Pancreas (tissue), 10 donors: ENCODE results near the gene SDC4. TPM values are rescaled to one million over a fixed set of nuclear protein-coding genes. Genes with fewer than 3 reads are reported as not detected.

ENCODE experiments used
- ATAC-seq, 4 donors: fragments of 200-7000 bp; cut with Tn5 transposase; one replicate each; pipeline versions ENCODE4 v1.8.0 to v1.9.1; 2020; ENCODE audit warnings: mild to moderate bottlenecking in 4 of 4, moderate library complexity in 4 of 4
- DNase-seq, 6 donors: peaks; one replicate each; pipeline ENCODE4 v3.0.0-alpha.2; 2020
- FAIRE-seq: peaks from 2 replicates; lab custom pipeline; 2012; peaks lifted over from hg19 to GRCh38; lab: Jason Lieb, UNC
- H3K27ac ChIP-seq, 4 donors: fragments of 200-600 bp; sonication (generic); 1 replicate in 3 of 4; 2 replicates in 1 of 4; pipeline versions ENCODE4 v1.5.0 to v1.8.0; 2020
- H3K27me3 ChIP-seq, 4 donors: fragments of 200-600 bp; one replicate each; pipeline ENCODE4 v1.8.0; 2021
- H3K36me3 ChIP-seq, 3 donors: fragments of 200-600 bp; sonication (generic) in 1 of 3; one replicate each; pipeline versions ENCODE4 v1.5.0 to v1.8.0; 2020 to 2021
- H3K4me1 ChIP-seq, 3 donors: fragments of 200-600 bp; one replicate each; pipeline ENCODE4 v1.8.0; 2021
- H3K4me3 ChIP-seq, 4 donors: fragments of 200-600 bp; sonication (generic) in 2 of 4; one replicate each; pipeline versions ENCODE4 v1.5.0 to v1.8.0; 2020 to 2021
- H3K9me3 ChIP-seq, 4 donors: fragments of 200-600 bp; one replicate each; pipeline ENCODE4 v1.8.0; 2021
- CTCF ChIP-seq, 4 donors: fragments of 200-600 bp; sonication (generic) in 3 of 4; IDR thresholded peaks; one replicate each; pipeline versions ENCODE4 v1.5.0 to v1.8.0; 2021; ENCODE audit warnings: antibody characterized with exemption in 4 of 4
- WGBS, 2 donors: extraction: QIAGEN DNeasy Blood & Tissue Kit; methylation state at CpG; one replicate each; pipeline ENCODE4 v1.1.7; 2013; 5-methylcytosine and 5-hydroxymethylcytosine counted together
- intact Hi-C, 3 donors: fragments of 100-400 bp; cut with DNase I; formaldehyde crosslinking; loops; one replicate each; pipeline versions ENCODE4 v1.11.1 to v1.14.2; 2022
- polyA plus RNA-seq, 2 donors: library from polyadenylated mRNA; stranded (reverse); fragments of 200-250 nt; gene quantifications; one replicate each; pipeline ENCODE4 v1.2.3, GENCODE V29; 2013
- total RNA-seq, 6 donors: library from RNA; stranded (reverse); fragmentation: NEBNext Ultra II Directional in 4 of 6; extraction: Animal tissue kit (Norgen Biotek cat#: 25700) in 4 of 6; gene quantifications; one replicate each; pipeline versions ENCODE4 v1.2.1 to v1.2.4, GENCODE V29; 2021 to 2023
- donor health status: healthy with polysubstance abuse.
- donor health status: DM: no; HTN: no; CAD: no; lungs with moderate emphysema.
- donor health status: DM: no; HTN: no; CAD: no.
- donor health status: control.
- donor health status: control.
- donor health status: Bipolar disorder and iron deficiency.
- donor health status: DM: yes; HTN: yes; CAD: no.
- donor health status: DM: no; HTN: no; CAD: no.
- donor health status: DM: no; HTN: no; CAD: no.
- donor health status: DM: yes; HTN: yes; CAD: no.

The SDC4 gene, protein sequence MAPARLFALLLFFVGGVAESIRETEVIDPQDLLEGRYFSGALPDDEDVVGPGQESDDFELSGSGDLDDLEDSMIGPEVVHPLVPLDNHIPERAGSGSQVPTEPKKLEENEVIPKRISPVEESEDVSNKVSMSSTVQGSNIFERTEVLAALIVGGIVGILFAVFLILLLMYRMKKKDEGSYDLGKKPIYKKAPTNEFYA
- 100 to 1,000 TPM in 2 of 6 donors, 10 to 100 TPM in 4; 50.9 to 208 (median 56.0) TPM for total RNA-seq
- polyA plus RNA-seq = 10 to 100 TPM; 48.2 to 54.8 TPM

DNA sequence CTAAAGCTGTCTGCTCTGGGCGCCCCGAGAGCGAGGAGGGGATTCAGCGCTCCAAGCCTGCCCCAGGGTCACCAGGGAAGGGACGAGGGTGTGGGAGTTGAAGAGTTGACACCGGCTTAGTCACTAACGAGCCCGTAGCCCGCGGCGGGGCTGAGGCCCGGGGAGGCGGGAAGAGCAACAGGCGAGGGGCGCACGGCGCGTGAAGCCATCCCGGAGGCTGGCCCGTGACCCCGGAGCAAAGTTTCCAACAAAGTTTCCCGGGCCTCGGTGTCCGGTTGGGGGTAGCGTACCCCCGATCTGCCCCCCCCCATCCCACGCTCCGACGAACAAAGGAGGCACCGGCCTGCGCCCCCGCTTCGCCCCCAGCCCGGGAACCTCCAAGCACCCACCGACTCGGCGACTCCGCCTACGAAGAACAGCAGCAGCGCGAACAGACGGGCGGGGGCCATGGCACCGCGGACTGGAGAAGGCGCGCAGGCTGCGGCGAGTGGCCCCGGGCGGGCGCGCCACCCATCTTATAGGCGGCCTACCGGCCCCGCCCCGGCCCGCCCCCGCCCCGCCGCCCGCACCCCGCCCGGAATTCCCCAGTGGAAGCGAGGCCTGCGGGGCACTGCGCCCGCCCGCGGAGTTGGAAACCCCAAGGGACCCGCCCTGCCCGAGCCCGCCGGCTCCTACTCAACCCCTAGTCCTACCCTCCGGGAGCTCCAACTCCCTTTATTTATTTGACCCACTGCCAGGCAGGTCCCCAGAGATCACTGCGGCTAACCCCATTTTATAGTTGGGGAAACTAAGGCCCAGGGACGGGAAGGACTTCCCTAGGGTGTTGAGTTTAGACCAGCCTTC, at the start of gene SDC4:
TSS of gene SDC4 (minus strand) at position 489 of the 843 bp plus-strand sequence. CDS start at position 449, 40 bp downstream.
- TF ChIP-seq CTCF (IDR thresholded peaks at IDR 0.05) = no peak

GRCh38 chr20:45395114-45395415, 46.8 kb upstream of the SDC4 start:
- ATAC-seq (no peak), FAIRE-seq (no peak), DNase-seq (no peak)
- intact Hi-C loops = no loop called here
- whole genome bisulfite sequencing, 2 donors = 79 to 83% methylated on average over 7 of the region's 7 CpGs
- Histone ChIP-seq H3K9me3 (no peaks in the 10 kb centered on the region), H3K4me1 (no peaks in the 10 kb centered on the region), H3K36me3 (no peaks in the 10 kb centered on the region), H3K4me3 (no peak overlapping the region), H3K27me3 (no peaks in the 10 kb centered on the region), H3K27ac (no peak overlapping the region)
- no peak for TF ChIP-seq CTCF (IDR thresholded peaks at IDR 0.05)

More for the DNA sequence above, at the start of gene SDC4:
- Histone ChIP-seq H3K9me3 (no peaks in the 10 kb centered on the region), H3K36me3 (no peaks in the 10 kb centered on the region), H3K27ac (peak within 1 kb of the TSS; percentile 76 to 98 (median 92)), H3K27me3 (no peaks in the 10 kb centered on the region), H3K4me3 (peak within 1 kb of the TSS; percentile 45 to 92 (median 77)), H3K4me1 (peaks cover 6 to 19% (median 19%) of the 10 kb centered on the region in 3 donors)
- FAIRE-seq (no peak), ATAC-seq (peak; percentile 62 to 79 (median 66)), DNase-seq (peak; percentile 68 to 91 (median 78))
- intact Hi-C loops = no loop called here
- WGBS, 2 donors = 1% methylated on average over 54 to 77 of the region's 77 CpGs

DNA sequence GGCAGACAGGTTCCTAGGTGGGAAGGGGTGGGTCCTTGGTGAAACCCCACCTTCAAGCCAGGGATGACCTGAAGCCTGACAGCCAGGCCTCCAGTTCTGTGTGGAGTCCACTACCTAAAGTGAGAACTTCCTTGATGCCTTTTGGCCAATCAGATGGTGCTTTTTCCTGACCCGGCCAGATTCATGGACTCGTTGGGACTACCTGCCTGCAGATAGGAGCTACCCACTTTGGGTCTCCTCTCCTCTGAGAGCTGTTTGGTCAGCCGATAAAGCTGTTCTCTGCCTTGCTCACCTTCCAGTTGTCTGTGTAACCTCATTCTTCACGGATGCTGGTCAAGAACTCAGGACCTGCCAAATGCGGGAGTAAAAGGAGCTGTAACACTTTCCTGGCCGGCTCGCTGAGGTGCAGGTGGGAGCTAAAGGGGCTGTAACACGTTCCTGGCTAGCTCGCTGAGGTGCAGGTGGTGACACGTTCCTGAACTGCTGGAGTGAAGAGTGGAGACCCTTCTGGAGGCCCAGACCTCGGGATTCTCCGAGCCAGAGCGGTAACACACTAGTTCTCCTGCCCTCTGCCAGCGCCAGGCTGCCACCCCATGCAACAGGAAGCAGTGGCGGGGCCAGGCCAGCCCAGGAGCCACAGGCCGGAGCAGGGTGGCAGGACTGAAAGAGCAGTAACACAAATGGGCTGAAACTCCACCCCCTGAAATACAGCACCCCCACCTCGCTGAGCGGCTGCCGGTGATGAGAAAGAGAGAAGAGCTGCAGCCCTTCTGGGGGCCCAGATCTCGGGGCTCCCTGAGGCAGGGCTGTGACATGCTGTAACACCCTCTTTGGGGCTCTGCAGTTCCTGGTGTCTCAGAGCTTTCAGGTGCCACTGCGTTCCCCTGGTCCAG, 46.2 kb upstream of the SDC4 start:
- DNase-seq (peak in 1 of 6 donors; percentile 42), FAIRE-seq (no peak), ATAC-seq (no peak)
- H3K9me3 ChIP-seq = no peaks in the 10 kb centered on the region
- no peaks in the 10 kb centered on the region for H3K4me1 ChIP-seq
- intact Hi-C loops = no loop called here
- no peaks in the 10 kb centered on the region for H3K36me3 ChIP-seq
- no peak overlapping the region for H3K27ac ChIP-seq
- no peaks in the 10 kb centered on the region for H3K27me3 ChIP-seq
- H3K4me3 ChIP-seq = no peak overlapping the region
- 77 to 79% methylated on average over 21 of the region's 21 CpGs for WGBS, 2 donors
- no peak for TF ChIP-seq CTCF (IDR thresholded peaks at IDR 0.05)

GRCh38 chr20:45392733-45393132, 44.5 kb upstream of the SDC4 start:
- Histone ChIP-seq H3K9me3 (peaks cover 0 to under 1% (median 0%) of the 10 kb centered on the region in 4 donors), H3K4me3 (no peak overlapping the region), H3K36me3 (no peaks in the 10 kb centered on the region), H3K4me1 (no peaks in the 10 kb centered on the region), H3K27ac (no peak overlapping the region), H3K27me3 (no peaks in the 10 kb centered on the region)
- 80 to 85% methylated on average over 3 of the region's 3 CpGs for WGBS, 2 donors
- TF ChIP-seq CTCF (IDR thresholded peaks at IDR 0.05) = no peak
- no peak for FAIRE-seq
- DNase-seq = no peak
- no peak for ATAC-seq
- intact Hi-C loops = no loop called here
